Endothelial cell of umbilical vein (primary cell): Measurements from ENCODE around the gene RNPEP. TPM values are rescaled to one million over a fixed set of nuclear protein-coding genes. Genes with fewer than 3 reads are reported as not detected.

ENCODE experiments used
- BruUV-seq: library from RNA; stranded (reverse); fragments of 400-500 nt; replicated peaks from 2 replicates; lab custom pipeline; 2021; lab: Mats Ljungman, UMichigan
- CTCF ChIA-PET: fragments of 300-600, 350-600 bp; sonication (Branson Sonifier 250); formaldehyde crosslinking; loops from one replicate; lab custom pipeline; 2021; ENCODE audit warnings: antibody characterized with exemption, inconsistent platforms; lab: Charles Lee
- POLR2A ChIA-PET: fragments of 300-600, 350-600 bp; sonication (Branson Sonifier 250); formaldehyde crosslinking; loops from one replicate; lab custom pipeline; 2021; ENCODE audit warnings: antibody characterized with exemption, inconsistent platforms; lab: Charles Lee
- DNase-seq: peaks from one replicate; pipeline ENCODE4 v3.0.0-alpha.2; 2011; ENCODE audit warnings: low read depth, low spot score
- FAIRE-seq: peaks from 2 replicates; lab custom pipeline; 2011; peaks lifted over from hg19 to GRCh38; lab: Jason Lieb, UNC
- H2AFZ ChIP-seq: 2 replicates; pipeline ENCODE4 v1.6.0; 2012; ENCODE audit warnings: low read depth, low read length, control low read depth, inconsistent platforms
- H3K27ac ChIP-seq: 2 replicates; pipeline ENCODE4 v1.5.1; 2011; ENCODE audit warnings: low read depth, mild to moderate bottlenecking, control low read depth, low read length, moderate library complexity; ENCODE audit not compliant: insufficient read depth
- H3K27me3 ChIP-seq, 2 experiments: 2 replicates each; pipeline versions ENCODE4 v1.6.0 to v1.6.1; 2011; ENCODE audit warnings: low read length in 2 of 2, mixed read lengths in 1 of 2; ENCODE audit not compliant: control insufficient read depth in 2 of 2, insufficient read depth in 2 of 2
- H3K36me3 ChIP-seq, 2 experiments: 2 replicates in 1 of 2; 3 replicates in 1 of 2; pipeline ENCODE4 v1.5.1; 2011; ENCODE audit warnings: low read length in 2 of 2, mild to moderate bottlenecking in 1 of 2, moderate library complexity in 1 of 2; ENCODE audit not compliant: control insufficient read depth in 2 of 2, insufficient read depth in 2 of 2; ENCODE audit errors: extremely low read depth in 1 of 2
- H3K4me1 ChIP-seq: 3 replicates; pipeline ENCODE4 v1.5.1; 2011; ENCODE audit warnings: mild to moderate bottlenecking, low read length; ENCODE audit not compliant: control insufficient read depth, insufficient read depth; ENCODE audit errors: extremely low read depth
- H3K4me2 ChIP-seq: 2 replicates; pipeline ENCODE4 v1.6.1; 2011; ENCODE audit warnings: low read length, control low read depth, mixed read lengths; ENCODE audit not compliant: insufficient read depth
- H3K4me3 ChIP-seq, 3 experiments: fragments of 200-600 bp in 1 of 3; sonication (generic), shearing (Covaris generic) in 1 of 3; replicated peaks in 1 of 3; 2 replicates each; pipeline ENCODE4 v1.5.1; 2011 to 2016; ENCODE audit warnings: control low read depth in 3 of 3, low read length in 3 of 3, mild to moderate bottlenecking in 2 of 3, inconsistent platforms in 1 of 3, low read depth in 1 of 3, moderate library complexity in 1 of 3; ENCODE audit not compliant: insufficient read depth in 1 of 3
- H3K79me2 ChIP-seq: 2 replicates; pipeline ENCODE4 v1.6.0; 2012; ENCODE audit warnings: low read length, inconsistent platforms; ENCODE audit not compliant: control insufficient read depth, insufficient read depth
- H3K9ac ChIP-seq: replicated peaks from 2 replicates; pipeline ENCODE3; 2011; ENCODE audit warnings: low read length, control low read depth; ENCODE audit not compliant: insufficient read depth; ENCODE audit errors: extremely low read depth
- H3K9me1 ChIP-seq: replicated peaks from 3 replicates; pipeline ENCODE4 v1.6.0; 2011; ENCODE audit warnings: mild to moderate bottlenecking, low read length; ENCODE audit not compliant: control insufficient read depth, insufficient read depth; ENCODE audit errors: extremely low read depth
- H3K9me3 ChIP-seq: replicated peaks from 2 replicates; pipeline ENCODE4 v1.5.1; 2012; ENCODE audit warnings: low read length, inconsistent platforms; ENCODE audit not compliant: control insufficient read depth, insufficient read depth
- H4K20me1 ChIP-seq: replicated peaks from 2 replicates; pipeline ENCODE3; 2011; ENCODE audit warnings: mild to moderate bottlenecking, low read length; ENCODE audit not compliant: control insufficient read depth, insufficient read depth; ENCODE audit errors: extremely low read depth
- CTCF ChIP-seq, 2 donors: IDR thresholded peaks; 1 replicate in 1 of 2; 2 replicates in 1 of 2; pipeline ENCODE4 v1.5.1; 2011; ENCODE audit warnings: low read length in 2 of 2, mild to moderate bottlenecking in 2 of 2, moderate library complexity in 2 of 2, control low read depth in 1 of 2, inconsistent platforms in 1 of 2, low read depth in 1 of 2; ENCODE audit not compliant: insufficient read depth in 1 of 2; ENCODE audit errors: extremely low read depth in 1 of 2
- EZH2 ChIP-seq: IDR thresholded peaks from 2 replicates; pipeline ENCODE4 v1.6.1; 2012; ENCODE audit warnings: borderline replicate concordance, low read depth, mild to moderate bottlenecking, moderate library complexity, low read length, inconsistent platforms; ENCODE audit not compliant: severe bottlenecking
- FOS ChIP-seq: IDR thresholded peaks from 2 replicates; pipeline ENCODE4 v1.6.1; 2011; ENCODE audit warnings: mild to moderate bottlenecking, low read length, moderate library complexity, borderline replicate concordance; ENCODE audit not compliant: insufficient read depth
- JUN ChIP-seq: IDR thresholded peaks from 2 replicates; pipeline ENCODE4 v1.6.1; 2011; ENCODE audit warnings: borderline replicate concordance, low read depth; ENCODE audit not compliant: insufficient read length, insufficient read depth
- MAX ChIP-seq: IDR thresholded peaks from 2 replicates; pipeline ENCODE4 v1.6.1; 2011; ENCODE audit not compliant: insufficient read depth, insufficient read length
- MYC ChIP-seq: IDR thresholded peaks from one replicate; pipeline ENCODE4 v1.6.1; 2011; ENCODE audit warnings: mild to moderate bottlenecking, low read depth, low read length
- POLR2A ChIP-seq: IDR thresholded peaks from 2 replicates; pipeline ENCODE4 v1.6.1; 2012; ENCODE audit warnings: low read depth, mild to moderate bottlenecking, control low read depth, low read length
- POLR2AphosphoS5 ChIP-seq: IDR thresholded peaks from 2 replicates; pipeline ENCODE4 v1.6.1; 2012; ENCODE audit warnings: low read depth, mild to moderate bottlenecking, control low read depth, low read length, moderate library complexity; ENCODE audit not compliant: insufficient read depth
- dilution Hi-C: fragments of 300-500 bp; cut with MboI; formaldehyde crosslinking; loops from one replicate; pipeline ENCODE4 v1.15.0; 2019; ENCODE audit warnings: low sequenced_read_pairs; ENCODE audit not compliant: extremely low pct_ligation_motif_present
- intact Hi-C: fragments of 100-400 bp; cut with micrococcal nuclease; formaldehyde crosslinking; loops from one replicate; pipeline ENCODE4 v1.10.0; 2022
- polyA plus RNA-seq, 4 experiments: library from polyadenylated mRNA; depleted of rRNA in 3 of 4; stranded (reverse) in 3 of 4; unstranded in 1 of 4; fragments of >200 nt; gene quantifications; 2 replicates each; pipeline versions ENCODE4 v1.2.1 to v1.2.3, GENCODE V29; 2011 to 2012; ENCODE audit warnings: missing spikeins in 1 of 4
- total RNA-seq: library from RNA; stranded (reverse); gene quantifications from 2 replicates; pipeline ENCODE4 v1.2.3, GENCODE V29; 2021

Gene RNPEP
- total and polyA plus RNA-seq, 2 donors (not counting 3 experiments of a cell fraction or from before 2014, with no cell fraction given), result 56.1 to 73.5 TPM

- CTCF ChIA-PET, result no interaction called here
- DNase-seq, result no peak
Observed at GRCh38 chr1:202037706-202038296, 55.4 kb downstream of the RNPEP start.

More at GRCh38 chr1:202037706-202038296, 55.4 kb downstream of the RNPEP start:
- Histone ChIP-seq H3K27ac (no peak overlapping the region), H3K9me3 (no peaks in the 10 kb centered on the region), H3K4me2 (no peak overlapping the region), H3K9ac (no peak overlapping the region), H4K20me1 (no peaks in the 10 kb centered on the region), H3K79me2 (no peaks in the 10 kb centered on the region), H3K27me3 (peaks cover 2 to 5% of the 10 kb centered on the region in 2 experiments), H3K9me1 (no peaks in the 10 kb centered on the region), H3K4me1 (no peaks in the 10 kb centered on the region), H3K4me3 (no peak overlapping the region), H3K36me3 (no peaks in the 10 kb centered on the region), H2AFZ (no peak overlapping the region)
- FAIRE-seq, result no peak
- dilution Hi-C loops, result no loop called here
- no peak for TF ChIP-seq FOS
- TF ChIP-seq CTCF (IDR thresholded peaks at IDR 0.05; ENCODE audit: extremely low read depth in 1 of 2, insufficient read depth in 1 of 2, low read depth in 1 of 2, low read length in 2 of 2), result no peak
- no peak for TF ChIP-seq POLR2A
- TF ChIP-seq JUN, result no peak
- TF ChIP-seq MAX, result no peak
- TF ChIP-seq MYC, result no peak
- TF ChIP-seq EZH2, result no peak
- TF ChIP-seq POLR2AphosphoS5, result no peak
- BruUV-seq, result no TSS peak
- intact Hi-C loops, result no loop called here
- POLR2A ChIA-PET, result no interaction called here
